GM12878 (cell line): Measurements from ENCODE around the gene PINLYP. TPM values are rescaled to one million over a fixed set of nuclear protein-coding genes. Genes with fewer than 3 reads are reported as not detected.

Experiments
- ATAC-seq: fragments of 200-7000 bp; cut with Tn5 transposase; 3 replicates; pipeline ENCODE4 v1.9.1; 2020; ENCODE audit warnings: mild to moderate bottlenecking, moderate library complexity
- BruUV-seq: library from RNA; stranded (reverse); fragments of 400-500 nt; replicated peaks from 2 replicates; lab custom pipeline; 2021; lab: Mats Ljungman, UMichigan
- CTCF ChIA-PET: fragments of 300-600 bp; sonication (Branson Sonifier 250); formaldehyde crosslinking; extraction: SDS; loops from one replicate; lab custom pipeline; 2021; ENCODE audit warnings: inconsistent platforms; lab: Yijun Ruan, JAX
- POLR2A ChIA-PET: fragments of 350-600 bp; formaldehyde crosslinking; extraction: SDS; loops from one replicate; lab custom pipeline; 2021; ENCODE audit warnings: inconsistent platforms; lab: Charles Lee
- RAD21 ChIA-PET: fragments of 300-600 bp; sonication (Branson Sonifier 250); formaldehyde crosslinking; loops from one replicate; lab custom pipeline; 2023; ENCODE audit warnings: antibody characterized with exemption; ENCODE audit not compliant: unreplicated experiment; lab: Charles Lee
- SMC1A ChIA-PET: fragments of 300-600 bp; sonication (Branson Sonifier 250); formaldehyde crosslinking; loops from one replicate; lab custom pipeline; 2023; ENCODE audit not compliant: unreplicated experiment, uncharacterized antibody; lab: Charles Lee
- DNase-seq: peaks from one replicate; pipeline ENCODE4 v3.0.0-alpha.2; 2011; ENCODE audit warnings: low read depth, low spot score
- FAIRE-seq: peaks from 3 replicates; lab custom pipeline; 2011; peaks lifted over from hg19 to GRCh38; lab: Jason Lieb, UNC
- H2AFZ ChIP-seq: 2 replicates; pipeline ENCODE4 v1.6.0; 2011; ENCODE audit warnings: low read depth, low read length, control low read depth; ENCODE audit not compliant: control insufficient read depth
- H3K27ac ChIP-seq: 2 replicates; pipeline ENCODE4 v1.5.1; 2011; ENCODE audit warnings: control low read depth; ENCODE audit not compliant: control insufficient read depth, insufficient read depth
- H3K27me3 ChIP-seq, 2 experiments: replicated peaks in 1 of 2; 2 replicates each; pipeline versions ENCODE4 v1.6.0 to v1.6.1; 2011; ENCODE audit warnings: low read length in 1 of 2; ENCODE audit not compliant: control insufficient read depth in 2 of 2, insufficient read depth in 2 of 2
- H3K36me3 ChIP-seq, 2 experiments: 2 replicates each; pipeline ENCODE4 v1.5.1; 2011; ENCODE audit warnings: low read length in 1 of 2; ENCODE audit not compliant: control insufficient read depth in 2 of 2, insufficient read depth in 2 of 2
- H3K4me1 ChIP-seq: 2 replicates; pipeline ENCODE4 v1.6.1; 2011; ENCODE audit warnings: mild to moderate bottlenecking, low read length, moderate library complexity, mixed read lengths; ENCODE audit not compliant: control insufficient read depth, insufficient read depth
- H3K4me2 ChIP-seq: 2 replicates; pipeline ENCODE4 v1.6.0; 2011; ENCODE audit warnings: control low read depth; ENCODE audit not compliant: control insufficient read depth, insufficient read depth
- H3K4me3 ChIP-seq: fragments of 200-600 bp; sonication (generic); 2 replicates; pipeline ENCODE4 v1.5.1; 2016
- H3K79me2 ChIP-seq: 2 replicates; pipeline ENCODE4 v1.6.0; 2011; ENCODE audit warnings: low read length; ENCODE audit not compliant: control insufficient read depth, insufficient read depth
- H3K9ac ChIP-seq: 2 replicates; pipeline ENCODE4 v1.8.0; 2011; ENCODE audit warnings: low read length, control low read depth, mixed read lengths; ENCODE audit not compliant: control insufficient read depth, insufficient read depth
- H3K9me3 ChIP-seq: replicated peaks from 3 replicates; pipeline ENCODE4 v1.5.1; 2011; ENCODE audit warnings: mild to moderate bottlenecking, low read length; ENCODE audit not compliant: control insufficient read depth, insufficient read depth
- H4K20me1 ChIP-seq: 2 replicates; pipeline ENCODE4 v1.6.0; 2011; ENCODE audit not compliant: control insufficient read depth, insufficient read depth
- ASH2L ChIP-seq: fragments of 300-600, 200-600 bp; sonication (generic); IDR thresholded peaks from 2 replicates; pipeline ENCODE4 v1.6.1; 2017; ENCODE audit warnings: low read depth, mild to moderate bottlenecking, borderline replicate concordance
- ATF7 ChIP-seq: fragments of 450-650 bp; IDR thresholded peaks from 2 replicates; pipeline ENCODE4 v1.6.1; 2016; ENCODE audit warnings: low read depth, mild to moderate bottlenecking
- CBX3 ChIP-seq: fragments of 200-600 bp; sonication (generic); IDR thresholded peaks from 2 replicates; pipeline ENCODE4 v1.6.1; 2016; ENCODE audit warnings: low read depth, borderline replicate concordance
- DPF2 ChIP-seq: fragments of 450-650 bp; IDR thresholded peaks from 2 replicates; pipeline ENCODE4 v1.6.1; 2017; ENCODE audit warnings: mild to moderate bottlenecking
- ELK1 ChIP-seq: IDR thresholded peaks from 2 replicates; pipeline ENCODE4 v1.6.1; 2012; ENCODE audit warnings: low read depth, low read length, improper control_type of control experiment
- KDM1A ChIP-seq: fragments of 200-600 bp; sonication (generic); IDR thresholded peaks from 2 replicates; pipeline ENCODE4 v1.6.1; 2016; ENCODE audit warnings: borderline replicate concordance
- MYB ChIP-seq: fragments of 150-350 bp; IDR thresholded peaks from 2 replicates; pipeline ENCODE4 v1.6.1; 2014; ENCODE audit warnings: mild to moderate bottlenecking, low read depth, low read length, borderline replicate concordance
- PKNOX1 ChIP-seq: fragments of 450-650 bp; IDR thresholded peaks from 2 replicates; pipeline ENCODE4 v1.6.1; 2016; ENCODE audit warnings: mild to moderate bottlenecking
- RELB ChIP-seq: fragments of 450-650 bp; IDR thresholded peaks from 2 replicates; pipeline ENCODE4 v1.6.1; 2017; ENCODE audit warnings: low read depth, mild to moderate bottlenecking, moderate library complexity
- RUNX3 ChIP-seq: IDR thresholded peaks from 2 replicates; pipeline ENCODE4 v1.6.1; 2012; ENCODE audit warnings: low read length, inconsistent platforms
- TAF1 ChIP-seq: IDR thresholded peaks from 2 replicates; pipeline ENCODE4 v1.6.1; 2011; ENCODE audit warnings: mild to moderate bottlenecking, low read depth, low read length, borderline replicate concordance
- TCF12 ChIP-seq: IDR thresholded peaks from 2 replicates; pipeline ENCODE4 v1.6.1; 2011; ENCODE audit warnings: low read depth, mild to moderate bottlenecking, low read length
- TCF7 ChIP-seq: IDR thresholded peaks from 2 replicates; pipeline ENCODE4 v1.6.1; 2014; ENCODE audit warnings: antibody characterized with exemption, borderline replicate concordance
- WGBS: methylation state at CpG from one replicate; pipeline ENCODE4 v1.1.6; 2016; ENCODE audit warnings: low lambda C conversion rate; ENCODE audit not compliant: insufficient replicate concordance, insufficient coverage; ENCODE audit errors: missing lambda C conversion rate; 5-methylcytosine and 5-hydroxymethylcytosine counted together
- in situ Hi-C: fragments of 300-500 bp; cut with MboI; formaldehyde crosslinking; loops from 9 replicates; pipeline ENCODE4 v1.14.3; 2018; ENCODE audit warnings: mixed read lengths
- intact Hi-C: fragments of 100-400 bp; cut with micrococcal nuclease; formaldehyde crosslinking; loops from one replicate; pipeline ENCODE4 v1.14.2; 2022; ENCODE audit not compliant: unreplicated experiment
- polyA plus RNA-seq, 11 experiments: library from polyadenylated mRNA; depleted of rRNA in 4 of 11; unstranded in 6 of 11; stranded (reverse) in 5 of 11; fragments of >200 nt; fragmentation: Nextera tagmentation in 4 of 11; fragmentation: Illumina TruSeq in 1 of 11; extraction: Ambion mirVana in 4 of 11; extraction: Trizol in 1 of 11; gene quantifications; 1 replicate in 1 of 11; 2 replicates in 10 of 11; pipeline versions ENCODE4 v1.2.1 to v1.2.3, GENCODE V29; 2011 to 2016; ENCODE audit warnings: inconsistent platforms in 2 of 11, missing spikeins in 2 of 11, low read depth in 1 of 11
- total RNA-seq, 4 experiments: library from RNA; depleted of rRNA in 3 of 4; stranded (reverse); fragments of >200 nt in 3 of 4; fragmentation: Illumina TruSeq in 1 of 4; extraction: Trizol in 1 of 4; gene quantifications; 2 replicates each; pipeline versions ENCODE4 v1.2.1 to v1.2.3, GENCODE V29; 2013 to 2021

Gene PINLYP
- total and polyA plus RNA-seq, 10 of the 15 experiments (the other 5 are each of a cell fraction or from before 2014, with no cell fraction given): 1.0 to 26.9 (median 11.4) TPM

DNA sequence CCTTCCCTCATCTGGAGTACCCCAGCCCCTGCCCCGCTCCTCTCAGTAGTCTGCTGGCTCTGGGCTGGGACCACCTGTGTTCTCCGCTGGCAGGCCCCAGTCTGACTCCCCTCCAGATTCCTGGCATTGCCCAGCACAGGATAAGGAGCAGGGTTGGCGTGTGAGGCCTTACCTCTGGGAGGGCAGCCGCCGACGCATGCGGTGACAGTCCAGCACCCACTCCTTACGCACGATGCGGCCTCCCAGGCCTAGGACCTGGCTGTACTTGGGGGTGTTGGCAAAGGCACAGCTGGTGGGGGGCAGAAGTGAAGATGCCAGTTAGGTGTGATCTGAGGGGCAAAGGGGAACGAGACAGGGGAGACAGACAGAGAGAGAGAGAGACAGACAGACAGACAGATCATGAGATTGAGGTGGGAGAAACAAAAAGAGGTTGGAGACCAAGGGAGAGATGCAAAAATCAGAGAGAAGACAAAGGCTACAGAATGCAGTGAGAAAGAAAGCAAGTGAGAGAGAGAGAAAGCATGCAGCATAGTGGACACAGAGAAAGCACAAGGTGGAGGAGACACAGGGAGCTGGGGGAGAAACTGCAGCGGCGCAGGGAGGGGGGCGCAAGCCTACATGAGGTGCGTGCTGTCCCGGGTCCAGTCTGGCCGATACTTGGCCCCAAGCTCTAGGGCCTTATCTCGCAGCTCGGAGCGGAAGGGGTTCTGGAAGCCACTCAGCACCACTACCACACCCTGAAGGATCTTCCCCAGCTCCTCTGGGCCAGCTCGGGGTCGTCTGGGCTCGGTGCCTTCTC lies 24.0 kb upstream of the PINLYP start:
- intact Hi-C loops: no loop called here
- in situ Hi-C loops: no loop called here
- no peak overlapping the region for H3K4me2 ChIP-seq
- H2AFZ ChIP-seq: no peak overlapping the region
- POLR2A ChIA-PET: no interaction called here
- peaks cover 11 to 13% of the 10 kb centered on the region in 2 experiments; a peak in 3 of 4 replicates for H3K36me3 ChIP-seq
- no TSS peak for BruUV-seq
- SMC1A ChIA-PET: no interaction called here
- ATAC-seq (no peak), DNase-seq (no peak), FAIRE-seq (no peak)
- H3K27ac ChIP-seq: no peak overlapping the region
- CTCF ChIA-PET: interaction anchor here (6.7 to 10.1 kb wide), 2 partner anchors 20 to 44 kb away, joined by 99 to 169 read pairs; partner anchors contain the start of genes IRGQ, PINLYP, XRCC1 and ZNF576
- no peaks in the 10 kb centered on the region for H3K4me1 ChIP-seq
- H4K20me1 ChIP-seq: no peaks in the 10 kb centered on the region
- 96% methylated on average over 23 of the region's 23 CpGs for WGBS
- H3K9me3 ChIP-seq: no peaks in the 10 kb centered on the region
- H3K9ac ChIP-seq: no peak overlapping the region
- no peaks in the 10 kb centered on the region for H3K27me3 ChIP-seq
- no peak for TF ChIP-seq MYB
- TF ChIP-seq CBX3: no peak
- TF ChIP-seq ASH2L: no peak
- TF ChIP-seq TAF1: no peak
- TF ChIP-seq KDM1A: no peak
- TF ChIP-seq TCF7: no peak
- no peak for TF ChIP-seq PKNOX1
- no peak for TF ChIP-seq ELK1
- no peak for TF ChIP-seq DPF2
- no peak for TF ChIP-seq RELB
- no peak for TF ChIP-seq TCF12
- TF ChIP-seq ATF7: no peak
- TF ChIP-seq RUNX3: no peak
- H3K79me2 ChIP-seq: no peaks in the 10 kb centered on the region
- RAD21 ChIA-PET: no interaction called here
- no peak overlapping the region for H3K4me3 ChIP-seq
